Liver (tissue), 9 donors: ENCODE data around the gene ORMDL3. TPM values are rescaled to one million over a fixed set of nuclear protein-coding genes. Genes with fewer than 3 reads are reported as not detected.

ENCODE experiments used
- DNase-seq: peaks from one replicate; pipeline ENCODE4 v3.0.0-alpha.2; 2017; ENCODE audit warnings: low spot score
- H3K27ac ChIP-seq, 2 donors: one replicate each; pipeline ENCODE4 v1.7.0; 2013; ENCODE audit warnings: inconsistent platforms in 2 of 2, low read length in 2 of 2, control low read depth in 1 of 2, low read depth in 1 of 2, mild to moderate bottlenecking in 1 of 2
- H3K27me3 ChIP-seq, 4 donors: one replicate each; pipeline versions ENCODE4 v1.6.1 to v1.7.0; 2013; ENCODE audit warnings: low read length in 3 of 4, inconsistent platforms in 1 of 4, mild to moderate bottlenecking in 1 of 4, moderate library complexity in 1 of 4; ENCODE audit not compliant: control insufficient read depth in 4 of 4, insufficient read depth in 4 of 4
- H3K36me3 ChIP-seq, 4 donors: one replicate each; pipeline versions ENCODE4 v1.6.1 to v1.7.0; 2013; ENCODE audit warnings: low read length in 3 of 4, mild to moderate bottlenecking in 3 of 4, low read depth in 1 of 4, moderate library complexity in 1 of 4; ENCODE audit not compliant: control insufficient read depth in 4 of 4, insufficient read depth in 3 of 4
- H3K4me1 ChIP-seq, 4 donors: one replicate each; pipeline versions ENCODE4 v1.6.1 to v1.7.0; 2013; ENCODE audit warnings: low read length in 3 of 4, mild to moderate bottlenecking in 3 of 4, moderate library complexity in 1 of 4; ENCODE audit not compliant: control insufficient read depth in 4 of 4, insufficient read depth in 4 of 4
- H3K4me3 ChIP-seq, 3 donors: one replicate each; pipeline versions ENCODE4 v1.6.1 to v1.7.0; 2013; ENCODE audit warnings: low read length in 3 of 3, control low read depth in 1 of 3, low read depth in 1 of 3, mild to moderate bottlenecking in 1 of 3
- H3K9ac ChIP-seq, 2 donors: one replicate each; pipeline ENCODE4 v1.7.0; 2013; ENCODE audit warnings: low read length in 2 of 2, mild to moderate bottlenecking in 2 of 2, moderate library complexity in 2 of 2, control low read depth in 1 of 2, low read depth in 1 of 2
- H3K9me3 ChIP-seq, 4 donors: one replicate each; pipeline versions ENCODE4 v1.6.1 to v1.7.0; 2013; ENCODE audit warnings: low read length in 3 of 4; ENCODE audit not compliant: control insufficient read depth in 4 of 4
- ATF3 ChIP-seq: IDR thresholded peaks from 2 replicates; pipeline ENCODE4 v1.6.1; 2016; ENCODE audit warnings: antibody characterized with exemption
- EGR1 ChIP-seq, 2 donors: IDR thresholded peaks; 2 replicates each; pipeline ENCODE4 v1.6.1; 2016 to 2018; ENCODE audit warnings: antibody characterized with exemption in 2 of 2, low read depth in 2 of 2
- FOXA1 ChIP-seq: IDR thresholded peaks from 2 replicates; pipeline ENCODE4 v1.6.1; 2016; ENCODE audit warnings: antibody characterized with exemption
- FOXA2 ChIP-seq: IDR thresholded peaks from 2 replicates; pipeline ENCODE4 v1.6.1; 2016; ENCODE audit warnings: antibody characterized with exemption
- GABPA ChIP-seq, 2 donors: IDR thresholded peaks in 1 of 2; conservative IDR thresholded peaks in 1 of 2; 2 replicates each; pipeline ENCODE4 v1.6.1; 2016; ENCODE audit warnings: antibody characterized with exemption in 2 of 2, mild to moderate bottlenecking in 1 of 2, moderate library complexity in 1 of 2
- HNF4A ChIP-seq, 2 donors: conservative IDR thresholded peaks; 2 replicates each; pipeline ENCODE4 v1.6.1; 2016; ENCODE audit warnings: antibody characterized with exemption in 2 of 2, mild to moderate bottlenecking in 2 of 2
- HNF4G ChIP-seq: IDR thresholded peaks from 2 replicates; pipeline ENCODE4 v1.6.1; 2016; ENCODE audit warnings: antibody characterized with exemption
- JUND ChIP-seq, 2 donors: IDR thresholded peaks; 2 replicates each; pipeline ENCODE4 v1.6.1; 2016; ENCODE audit warnings: antibody characterized with exemption in 2 of 2
- MAX ChIP-seq: IDR thresholded peaks from 2 replicates; pipeline ENCODE4 v1.6.1; 2016; ENCODE audit warnings: antibody characterized with exemption
- NR2F2 ChIP-seq: IDR thresholded peaks from 2 replicates; pipeline ENCODE4 v1.6.1; 2016; ENCODE audit warnings: antibody characterized with exemption
- RAD21 ChIP-seq, 2 donors: IDR thresholded peaks; 2 replicates each; pipeline ENCODE4 v1.6.1; 2016; ENCODE audit warnings: antibody characterized with exemption in 2 of 2, mild to moderate bottlenecking in 2 of 2
- REST ChIP-seq: IDR thresholded peaks from 2 replicates; pipeline ENCODE4 v1.6.1; 2016; ENCODE audit warnings: antibody characterized with exemption, mild to moderate bottlenecking
- RXRA ChIP-seq, 2 donors: IDR thresholded peaks; 2 replicates each; pipeline ENCODE4 v1.6.1; 2017 to 2018; ENCODE audit warnings: antibody characterized with exemption in 2 of 2, mild to moderate bottlenecking in 1 of 2
- SP1 ChIP-seq: IDR thresholded peaks from 2 replicates; pipeline ENCODE4 v1.6.1; 2018; ENCODE audit warnings: antibody characterized with exemption, mild to moderate bottlenecking
- TAF1 ChIP-seq: conservative IDR thresholded peaks from 2 replicates; pipeline ENCODE4 v1.6.1; 2016; ENCODE audit warnings: antibody characterized with exemption, mild to moderate bottlenecking
- YY1 ChIP-seq: IDR thresholded peaks from 2 replicates; pipeline ENCODE4 v1.6.1; 2016; ENCODE audit warnings: antibody characterized with exemption, mild to moderate bottlenecking
- WGBS: extraction: QIAGEN DNeasy Blood & Tissue Kit; methylation state at CpG from one replicate; pipeline ENCODE4 v1.1.7; 2013; 5-methylcytosine and 5-hydroxymethylcytosine counted together
- polyA plus RNA-seq, 2 donors: library from polyadenylated mRNA; stranded (reverse) in 1 of 2; unstranded in 1 of 2; fragments of 200-250 nt in 1 of 2; fragments of >200 nt in 1 of 2; fragmentation: Nextera tagmentation in 1 of 2; extraction: Ambion mirVana in 1 of 2; gene quantifications; one replicate each; pipeline versions ENCODE4 v1.2.1 to v1.2.3, GENCODE V29; 2013 to 2015
- total RNA-seq, 2 donors: library from RNA; depleted of rRNA; stranded (reverse); fragments of >200 nt; gene quantifications; one replicate each; pipeline ENCODE4 v1.2.3, GENCODE V29; 2014
- TF ChIP-seq, protein P1 (sequence below): fragments of 150-350 bp; IDR thresholded peaks from 2 replicates; pipeline ENCODE4 v1.5.1; 2017; ENCODE audit warnings: improper control_type of control experiment, low read depth, low read length; ENCODE audit not compliant: missing input control
- TF ChIP-seq, protein P2 (sequence below): IDR thresholded peaks from 2 replicates; pipeline ENCODE4 v1.6.1; 2016; ENCODE audit warnings: antibody characterized with exemption
- donor health status: healthy.
- donor health status: healthy.
- donor health status: healthy.
- donor health status: healthy.
- donor health status: healthy.

The ORMDL3 gene
- total and polyA plus RNA-seq, 4 donors = 71.0 to 141 (median 125) TPM

DNA sequence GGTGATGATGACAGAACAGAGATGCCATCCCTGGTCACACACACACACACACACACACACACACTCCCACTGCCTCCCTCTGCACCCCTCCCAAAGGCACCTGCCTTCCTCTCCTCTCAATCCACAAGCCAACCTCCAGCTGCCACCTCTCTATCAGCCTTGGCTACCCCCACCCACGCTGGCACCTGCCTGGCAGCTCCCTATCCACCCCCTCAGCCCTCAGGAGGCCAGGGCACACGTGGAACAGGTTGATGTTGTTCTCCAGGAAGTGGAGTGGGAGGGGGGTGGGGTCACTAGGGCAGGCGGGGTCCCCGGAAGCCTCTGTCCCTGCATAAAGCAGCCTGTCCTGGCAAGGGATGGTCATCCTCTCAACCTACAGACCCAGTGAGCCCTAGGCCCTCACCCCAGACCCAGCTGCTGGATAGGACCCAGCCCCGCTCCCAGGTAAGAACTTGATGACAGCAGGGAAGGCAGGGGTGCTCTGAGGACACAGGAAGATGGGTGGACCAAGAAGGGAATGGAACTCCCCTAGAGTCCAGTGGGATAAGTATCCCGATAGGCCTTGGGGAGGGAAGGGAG is 35.3 kb upstream of the ORMDL3 start, which contains the start of gene GSDMA:
GSDMA (plus strand) TSS at position 363 of the 579 bp plus-strand sequence. CDS start 2,684 bp downstream, outside the sequence.
- TF ChIP-seq FOXA1 = no peak
- TF ChIP-seq REST = no peak
- TF ChIP-seq EGR1 (IDR thresholded peaks at IDR 0.05; ENCODE audit: low read depth in 2 of 2) = no peak
- TF ChIP-seq HNF4A (conservative IDR thresholded peaks at IDR 0.05) = no peak
- TF ChIP-seq NR2F2 = no peak
- no peak for TF ChIP-seq YY1
- no peak for TF ChIP-seq RXRA (IDR thresholded peaks at IDR 0.05)
- no peak for TF ChIP-seq TAF1
- no peak for TF ChIP-seq GABPA (IDR thresholded peaks at IDR 0.05 in 1 of 2, conservative IDR thresholded peaks at IDR 0.05 in 1 of 2)
- TF ChIP-seq RAD21 (IDR thresholded peaks at IDR 0.05) = no peak
- TF ChIP-seq, protein P1, sequence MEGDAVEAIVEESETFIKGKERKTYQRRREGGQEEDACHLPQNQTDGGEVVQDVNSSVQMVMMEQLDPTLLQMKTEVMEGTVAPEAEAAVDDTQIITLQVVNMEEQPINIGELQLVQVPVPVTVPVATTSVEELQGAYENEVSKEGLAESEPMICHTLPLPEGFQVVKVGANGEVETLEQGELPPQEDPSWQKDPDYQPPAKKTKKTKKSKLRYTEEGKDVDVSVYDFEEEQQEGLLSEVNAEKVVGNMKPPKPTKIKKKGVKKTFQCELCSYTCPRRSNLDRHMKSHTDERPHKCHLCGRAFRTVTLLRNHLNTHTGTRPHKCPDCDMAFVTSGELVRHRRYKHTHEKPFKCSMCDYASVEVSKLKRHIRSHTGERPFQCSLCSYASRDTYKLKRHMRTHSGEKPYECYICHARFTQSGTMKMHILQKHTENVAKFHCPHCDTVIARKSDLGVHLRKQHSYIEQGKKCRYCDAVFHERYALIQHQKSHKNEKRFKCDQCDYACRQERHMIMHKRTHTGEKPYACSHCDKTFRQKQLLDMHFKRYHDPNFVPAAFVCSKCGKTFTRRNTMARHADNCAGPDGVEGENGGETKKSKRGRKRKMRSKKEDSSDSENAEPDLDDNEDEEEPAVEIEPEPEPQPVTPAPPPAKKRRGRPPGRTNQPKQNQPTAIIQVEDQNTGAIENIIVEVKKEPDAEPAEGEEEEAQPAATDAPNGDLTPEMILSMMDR = no peak
- no peak for TF ChIP-seq MAX
- no peak for TF ChIP-seq FOXA2
- TF ChIP-seq, protein P2, sequence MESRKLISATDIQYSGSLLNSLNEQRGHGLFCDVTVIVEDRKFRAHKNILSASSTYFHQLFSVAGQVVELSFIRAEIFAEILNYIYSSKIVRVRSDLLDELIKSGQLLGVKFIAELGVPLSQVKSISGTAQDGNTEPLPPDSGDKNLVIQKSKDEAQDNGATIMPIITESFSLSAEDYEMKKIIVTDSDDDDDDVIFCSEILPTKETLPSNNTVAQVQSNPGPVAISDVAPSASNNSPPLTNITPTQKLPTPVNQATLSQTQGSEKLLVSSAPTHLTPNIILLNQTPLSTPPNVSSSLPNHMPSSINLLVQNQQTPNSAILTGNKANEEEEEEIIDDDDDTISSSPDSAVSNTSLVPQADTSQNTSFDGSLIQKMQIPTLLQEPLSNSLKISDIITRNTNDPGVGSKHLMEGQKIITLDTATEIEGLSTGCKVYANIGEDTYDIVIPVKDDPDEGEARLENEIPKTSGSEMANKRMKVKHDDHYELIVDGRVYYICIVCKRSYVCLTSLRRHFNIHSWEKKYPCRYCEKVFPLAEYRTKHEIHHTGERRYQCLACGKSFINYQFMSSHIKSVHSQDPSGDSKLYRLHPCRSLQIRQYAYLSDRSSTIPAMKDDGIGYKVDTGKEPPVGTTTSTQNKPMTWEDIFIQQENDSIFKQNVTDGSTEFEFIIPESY = no peak
- no peak for TF ChIP-seq SP1
- no peak for TF ChIP-seq JUND (IDR thresholded peaks at IDR 0.05)
- no peak for TF ChIP-seq HNF4G
- no peak for TF ChIP-seq ATF3
- Histone ChIP-seq H3K9me3 (no peaks in the 10 kb centered on the region), H3K9ac (no peak within 1 kb of the TSS), H3K4me3 (no peak within 1 kb of the TSS), H3K36me3 (no peaks in the 10 kb centered on the region), H3K4me1 (no peaks in the 10 kb centered on the region), H3K27me3 (no peaks in the 10 kb centered on the region), H3K27ac (no peak within 1 kb of the TSS)
- DNase-seq = no peak
- WGBS = 65% methylated on average over 6 of the region's 6 CpGs
